Ectodermal cell (in vitro differentiated cells): Measurements from ENCODE around the gene CIZ1.

Source experiments
- H3K27ac ChIP-seq: 2 replicates; pipeline ENCODE4 v1.7.0; 2013; ENCODE audit warnings: mild to moderate bottlenecking, low read depth, low read length; ENCODE audit not compliant: insufficient read depth, poor library complexity, severe bottlenecking
- H3K27me3 ChIP-seq: 2 replicates; pipeline ENCODE4 v1.7.0; 2013; ENCODE audit warnings: mild to moderate bottlenecking, low read length; ENCODE audit not compliant: insufficient read depth, control insufficient read depth, poor library complexity, severe bottlenecking
- H3K36me3 ChIP-seq: one replicate; pipeline ENCODE4 v1.7.0; 2013; ENCODE audit warnings: low read length; ENCODE audit not compliant: control insufficient read depth, insufficient read depth
- H3K4me1 ChIP-seq: one replicate; pipeline ENCODE4 v1.7.0; 2013; ENCODE audit warnings: low read length; ENCODE audit not compliant: control insufficient read depth, insufficient read depth
- H3K4me3 ChIP-seq: 2 replicates; pipeline ENCODE4 v1.7.0; 2013; ENCODE audit warnings: low read depth, low read length, control low read depth; ENCODE audit not compliant: insufficient read depth
- H3K9me3 ChIP-seq: 2 replicates; pipeline ENCODE4 v1.7.0; 2013; ENCODE audit warnings: mild to moderate bottlenecking, low read length, moderate library complexity; ENCODE audit not compliant: control insufficient read depth
- WGBS, 2 experiments: methylation state at CpG; one replicate each; pipeline ENCODE4 v1.1.7; 2013; ENCODE audit warnings: missing lambda C conversion rate in 2 of 2; 5-methylcytosine and 5-hydroxymethylcytosine counted together

Gene CIZ1

DNA sequence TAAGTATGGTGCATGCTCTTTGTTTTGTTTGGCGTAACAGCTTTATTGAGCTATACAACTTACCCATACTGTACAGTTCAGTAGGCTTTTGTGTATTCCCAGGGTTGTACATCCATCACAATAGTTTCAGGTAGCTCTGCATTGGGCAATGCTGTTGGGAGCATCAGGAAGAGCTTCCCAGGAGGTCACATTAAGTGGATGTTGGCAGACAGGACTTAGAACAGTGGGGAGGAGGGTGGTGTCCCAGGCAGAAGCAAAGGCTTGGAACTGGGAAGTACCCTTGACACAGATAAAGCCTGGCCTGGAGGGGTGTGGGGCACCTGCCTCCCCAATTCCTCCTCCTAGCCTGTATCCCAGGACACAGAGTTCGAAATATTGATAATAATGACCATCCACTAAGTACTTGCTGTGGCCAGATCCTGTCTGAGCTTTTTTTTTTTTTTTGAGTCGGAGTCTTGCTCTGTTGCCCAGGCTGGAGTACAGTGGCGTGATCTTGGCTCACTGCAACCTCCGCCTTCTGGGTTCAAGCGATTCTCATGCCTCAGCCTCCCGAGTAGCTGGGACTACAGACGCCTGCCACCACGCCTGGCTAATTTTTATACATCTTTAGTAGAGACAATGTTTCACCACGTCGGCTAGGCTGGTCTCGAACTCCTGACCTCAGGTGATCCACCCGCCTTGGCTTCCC lies 30.0 kb downstream of the CIZ1 start:
- Histone ChIP-seq H3K9me3 (no peaks in the 10 kb centered on the region), H3K36me3 (peaks cover 12% of the 10 kb centered on the region), H3K27ac (no peak overlapping the region), H3K4me1 (peaks cover 3% of the 10 kb centered on the region), H3K27me3 (no peaks in the 10 kb centered on the region), H3K4me3 (no peak overlapping the region)
- 93 to 94% methylated on average over 12 to 13 of the region's 13 CpGs for WGBS, 2 experiments

- WGBS, 2 experiments: 2% methylated on average over 23 of the region's 23 CpGs
- H3K9me3 ChIP-seq: no peaks in the 10 kb centered on the region
- no peak overlapping the region for H3K27ac ChIP-seq
Observed at GRCh38 chr9:128160603-128160987, 30.8 kb downstream of the CIZ1 start.

GRCh38 chr9:128159784-128160602 lies 31.4 kb downstream of the CIZ1 start, which contains the start of gene BBLN:
Gene BBLN (plus strand): TSS chr9:128160265. CDS start chr9:128160408, 143 bp downstream.
- H3K4me1 ChIP-seq: peaks cover 3% of the 10 kb centered on the region
- no peaks in the 10 kb centered on the region for H3K9me3 ChIP-seq
- peak within 1 kb of the TSS; percentile 76 for H3K4me3 ChIP-seq
- no peaks in the 10 kb centered on the region for H3K27me3 ChIP-seq
- 1% methylated on average over 75 to 77 of the region's 77 CpGs for WGBS, 2 experiments
- peak within 1 kb of the TSS; percentile 82 for H3K27ac ChIP-seq
- H3K36me3 ChIP-seq: peaks cover 8% of the 10 kb centered on the region

More at GRCh38 chr9:128160603-128160987, 30.8 kb downstream of the CIZ1 start:
- H3K4me1 ChIP-seq: peaks cover 3% of the 10 kb centered on the region
- no peaks in the 10 kb centered on the region for H3K27me3 ChIP-seq
- H3K4me3 ChIP-seq: peak overlapping the region; percentile 76
- H3K36me3 ChIP-seq: peaks cover 8% of the 10 kb centered on the region

DNA sequence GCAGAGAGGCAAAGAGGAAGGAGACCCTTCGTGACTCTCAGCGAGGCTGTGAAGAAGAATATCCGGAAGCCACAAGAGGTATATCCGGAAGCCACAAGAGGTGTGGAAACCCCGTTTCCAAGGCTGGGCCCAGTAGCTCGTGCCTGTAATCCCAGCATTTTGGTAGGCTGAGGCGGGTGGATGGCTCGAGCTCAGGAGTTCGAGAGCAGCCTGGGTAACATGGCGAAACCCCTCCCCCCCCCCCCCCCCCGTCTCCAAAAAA lies 31.9 kb downstream of the CIZ1 start:
- peaks cover 8% of the 10 kb centered on the region for H3K36me3 ChIP-seq
- WGBS, 2 experiments: 47 to 49% methylated on average over 11 of the region's 11 CpGs
- H3K4me1 ChIP-seq: peaks cover 3% of the 10 kb centered on the region
- H3K27ac ChIP-seq: peak overlapping the region; percentile 82
- no peaks in the 10 kb centered on the region for H3K27me3 ChIP-seq
- H3K9me3 ChIP-seq: no peaks in the 10 kb centered on the region
- H3K4me3 ChIP-seq: peak overlapping the region; percentile 33

DNA sequence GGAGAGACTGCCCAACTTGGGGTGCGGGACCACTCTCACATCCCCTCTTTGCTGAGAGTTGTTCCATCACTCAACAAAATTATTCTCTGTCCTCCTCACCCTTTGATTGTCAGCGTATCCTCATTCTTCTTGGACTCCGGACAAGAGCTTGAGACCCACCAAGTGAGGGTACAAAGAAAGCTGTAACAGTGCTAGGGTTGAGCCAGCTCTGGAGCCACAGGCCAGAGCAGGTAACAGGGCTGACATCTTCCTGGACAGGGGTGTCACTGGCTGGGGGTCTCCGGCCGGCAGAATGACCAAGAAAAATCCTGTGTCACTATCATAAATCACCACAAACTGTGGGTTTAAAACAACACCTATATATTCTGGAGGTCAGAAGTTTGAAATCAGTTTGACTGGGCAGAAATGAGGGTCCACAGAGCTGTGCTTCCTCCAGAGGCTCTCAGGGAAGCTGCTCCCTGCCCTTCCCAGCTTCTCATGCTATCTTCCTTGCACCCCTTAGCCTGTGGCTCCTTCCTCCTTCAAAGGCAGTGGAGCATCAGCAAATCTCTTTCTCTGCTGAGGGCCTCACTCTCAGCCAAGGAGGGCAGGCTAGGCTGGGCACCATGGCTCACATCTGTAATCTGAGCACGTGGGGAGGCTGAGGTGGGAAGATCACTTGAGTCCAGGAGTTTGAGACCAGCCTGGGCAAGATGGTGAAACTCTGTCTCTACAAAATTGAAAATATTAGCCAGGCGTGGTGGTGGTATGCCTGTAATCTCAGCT lies 35.5 kb downstream of the CIZ1 start:
- no peaks in the 10 kb centered on the region for H3K27me3 ChIP-seq
- 93 to 95% methylated on average over 7 of the region's 7 CpGs for WGBS, 2 experiments
- no peaks in the 10 kb centered on the region for H3K36me3 ChIP-seq
- no peak overlapping the region for H3K27ac ChIP-seq
- H3K9me3 ChIP-seq: no peaks in the 10 kb centered on the region
- no peak overlapping the region for H3K4me3 ChIP-seq
- no peaks in the 10 kb centered on the region for H3K4me1 ChIP-seq

- H3K4me1 ChIP-seq: no peaks in the 10 kb centered on the region
- no peaks in the 10 kb centered on the region for H3K36me3 ChIP-seq
- no peaks in the 10 kb centered on the region for H3K9me3 ChIP-seq
- H3K27ac ChIP-seq: no peak overlapping the region
- H3K27me3 ChIP-seq: no peaks in the 10 kb centered on the region
- no peak overlapping the region for H3K4me3 ChIP-seq
- WGBS, 2 experiments: 80 to 85% methylated on average over 13 of the region's 13 CpGs
Observed at GRCh38 chr9:128153947-128154695, 37.3 kb downstream of the CIZ1 start.

DNA sequence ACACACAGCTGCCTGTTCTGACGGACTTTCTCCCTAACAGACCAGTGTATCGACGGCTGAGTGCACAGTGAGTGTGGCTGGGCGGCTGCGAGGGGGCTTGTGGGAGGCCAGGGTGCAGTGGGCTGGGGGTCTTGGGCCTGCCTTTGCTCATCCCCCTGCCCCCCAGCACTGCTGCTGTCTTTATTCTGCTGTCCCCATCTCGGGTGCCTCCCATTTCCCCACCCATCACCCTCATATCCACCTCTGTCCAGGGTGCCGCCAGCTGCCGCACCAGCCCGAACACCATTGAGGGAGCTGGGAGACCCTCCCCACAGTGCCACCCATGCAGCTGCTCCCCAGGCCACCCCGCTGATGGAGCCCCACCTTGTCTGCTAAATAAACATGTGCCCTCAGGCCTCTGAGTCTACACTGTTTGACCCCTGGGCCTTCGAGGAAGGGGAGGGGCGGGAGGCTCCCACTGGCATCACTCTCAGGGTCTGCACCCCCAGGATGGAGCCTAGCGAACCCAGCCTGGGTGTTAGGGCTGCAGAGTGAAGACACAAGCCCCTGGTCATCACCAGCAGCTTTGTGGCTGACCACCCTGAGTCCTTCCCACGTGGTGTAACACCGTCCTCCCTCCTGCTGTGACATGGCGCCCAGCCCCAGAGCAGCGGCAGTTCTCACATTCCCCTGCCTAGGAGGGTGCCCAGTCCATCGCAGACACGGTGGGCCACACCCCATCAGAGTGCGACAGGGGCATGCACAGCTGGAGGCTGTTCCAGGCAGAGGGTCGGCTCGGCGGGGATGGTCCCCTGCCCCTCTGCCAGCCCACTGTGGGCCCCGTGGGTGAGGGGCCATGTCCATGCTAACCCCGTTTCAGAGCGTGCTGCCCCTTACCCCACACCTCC lies 38.1 kb downstream of the CIZ1 start:
- no peaks in the 10 kb centered on the region for H3K9me3 ChIP-seq
- H3K27me3 ChIP-seq: no peaks in the 10 kb centered on the region
- H3K36me3 ChIP-seq: no peaks in the 10 kb centered on the region
- H3K4me1 ChIP-seq: no peaks in the 10 kb centered on the region
- 87 to 88% methylated on average over 26 of the region's 26 CpGs for WGBS, 2 experiments
- no peak overlapping the region for H3K4me3 ChIP-seq
- H3K27ac ChIP-seq: no peak overlapping the region

GRCh38 chr9:128152133-128153059 lies 39.0 kb downstream of the CIZ1 start:
- H3K4me3 ChIP-seq: no peak overlapping the region
- WGBS, 2 experiments: 93 to 95% methylated on average over 13 of the region's 13 CpGs
- H3K9me3 ChIP-seq: no peaks in the 10 kb centered on the region
- no peaks in the 10 kb centered on the region for H3K27me3 ChIP-seq
- no peaks in the 10 kb centered on the region for H3K4me1 ChIP-seq
- H3K36me3 ChIP-seq: no peaks in the 10 kb centered on the region
- no peak overlapping the region for H3K27ac ChIP-seq
